Spleen (tissue), 11 donors: ENCODE measurements around the gene KISS1R. TPM values are rescaled to one million over a fixed set of nuclear protein-coding genes. Genes with fewer than 3 reads are reported as not detected.

Experiments used
- DNase-seq: peaks from one replicate; pipeline ENCODE4 v3.0.0-alpha.2; 2020
- H3K27ac ChIP-seq, 8 donors: fragments of 200-600 bp; sonication (generic) in 7 of 8; 1 replicate in 4 of 8; 2 replicates in 4 of 8; pipeline versions ENCODE4 v1.5.0 to v1.8.0; 2016 to 2021; ENCODE audit warnings: inconsistent platforms in 4 of 8, mild to moderate bottlenecking in 4 of 8, moderate library complexity in 1 of 8
- H3K27me3 ChIP-seq, 7 donors: fragments of 200-600 bp; sonication (generic) in 6 of 7; replicated peaks in 1 of 7; 1 replicate in 4 of 7; 2 replicates in 3 of 7; pipeline versions ENCODE4 v1.5.0 to v1.8.0; 2016 to 2021; ENCODE audit warnings: inconsistent platforms in 3 of 7, mild to moderate bottlenecking in 1 of 7
- H3K36me3 ChIP-seq, 6 donors: fragments of 200-600 bp; sonication (generic) in 5 of 6; 1 replicate in 4 of 6; 2 replicates in 2 of 6; pipeline versions ENCODE4 v1.5.0 to v1.8.0; 2016 to 2021; ENCODE audit warnings: inconsistent platforms in 2 of 6
- H3K4me1 ChIP-seq, 6 donors: fragments of 200-600 bp; sonication (generic) in 5 of 6; 1 replicate in 3 of 6; 2 replicates in 3 of 6; pipeline versions ENCODE4 v1.5.0 to v1.8.0; 2016 to 2021; ENCODE audit warnings: inconsistent platforms in 3 of 6
- H3K4me3 ChIP-seq, 8 donors: fragments of 200-600 bp; sonication (generic) in 7 of 8; 1 replicate in 4 of 8; 2 replicates in 4 of 8; pipeline versions ENCODE4 v1.5.0 to v1.8.0; 2016 to 2021; ENCODE audit warnings: inconsistent platforms in 4 of 8, mild to moderate bottlenecking in 4 of 8, moderate library complexity in 2 of 8
- H3K9me3 ChIP-seq, 8 donors: fragments of 200-600 bp; sonication (generic) in 7 of 8; 1 replicate in 4 of 8; 2 replicates in 4 of 8; pipeline versions ENCODE4 v1.5.0 to v1.8.0; 2016 to 2021; ENCODE audit warnings: inconsistent platforms in 4 of 8
- POLR2A ChIP-seq, 3 donors: fragments of 450-650 bp; IDR thresholded peaks; one replicate each; pipeline ENCODE4 v1.5.1; 2017; ENCODE audit warnings: antibody characterized with exemption in 3 of 3, mild to moderate bottlenecking in 1 of 3
- POLR2AphosphoS5 ChIP-seq, 3 donors: sonication (generic); formaldehyde crosslinking; IDR thresholded peaks; one replicate each; pipeline ENCODE4 v1.5.1; 2017; ENCODE audit warnings: antibody characterized with exemption in 3 of 3
- WGBS, 5 donors: extraction: QIAGEN DNeasy Blood & Tissue Kit in 3 of 5; methylation state at CpG; one replicate each; pipeline versions ENCODE4 v1.1.5 to v1.1.7; 2013 to 2018; 5-methylcytosine and 5-hydroxymethylcytosine counted together
- intact Hi-C: fragments of 100-400 bp; cut with DNase I; formaldehyde crosslinking; loops from one replicate; pipeline ENCODE4 v1.15.0; 2023; ENCODE audit warnings: low total_unique reads
- polyA plus RNA-seq, 3 donors: library from polyadenylated mRNA; stranded (reverse); fragments of 200-250 nt; gene quantifications; one replicate each; pipeline ENCODE4 v1.2.1, GENCODE V29; 2013
- total RNA-seq, 7 donors: library from RNA; depleted of rRNA in 3 of 7; stranded (reverse); fragments of >200 nt in 3 of 7; fragmentation: NEBNext Ultra II Directional in 4 of 7; extraction: Animal tissue kit (Norgen Biotek cat#: 25700) in 4 of 7; gene quantifications; one replicate each; pipeline versions ENCODE4 v1.1.0 to v1.2.1, GENCODE V29; 2016 to 2021
- TF ChIP-seq, protein P1 (sequence below), 11 experiments: fragments of 200-600 bp in 7 of 11; fragments of 450-650 bp in 4 of 11; sonication (generic) in 4 of 11; IDR thresholded peaks in 8 of 11; conservative IDR thresholded peaks in 3 of 11; 1 replicate in 7 of 11; 2 replicates in 4 of 11; pipeline versions ENCODE4 v1.4.0 to v1.8.0; 2016 to 2021; ENCODE audit warnings: antibody characterized with exemption in 11 of 11, inconsistent platforms in 4 of 11, mild to moderate bottlenecking in 1 of 11
- donor health status: healthy with polysubstance abuse.
- donor health status: DM: no; HTN: no; CAD: no; lungs with moderate emphysema.
- donor health status: DM: no; HTN: no; CAD: no.
- donor health status: Bipolar disorder and iron deficiency.
- donor health status: healthy.
- donor health status: DM: no; HTN: no; CAD: no.
- donor health status: DM: yes; HTN: yes; CAD: no.

Gene KISS1R
- total and polyA plus RNA-seq, 10 donors: 0.22 to 0.50 (median 0.35) TPM; not detected in 2

DNA sequence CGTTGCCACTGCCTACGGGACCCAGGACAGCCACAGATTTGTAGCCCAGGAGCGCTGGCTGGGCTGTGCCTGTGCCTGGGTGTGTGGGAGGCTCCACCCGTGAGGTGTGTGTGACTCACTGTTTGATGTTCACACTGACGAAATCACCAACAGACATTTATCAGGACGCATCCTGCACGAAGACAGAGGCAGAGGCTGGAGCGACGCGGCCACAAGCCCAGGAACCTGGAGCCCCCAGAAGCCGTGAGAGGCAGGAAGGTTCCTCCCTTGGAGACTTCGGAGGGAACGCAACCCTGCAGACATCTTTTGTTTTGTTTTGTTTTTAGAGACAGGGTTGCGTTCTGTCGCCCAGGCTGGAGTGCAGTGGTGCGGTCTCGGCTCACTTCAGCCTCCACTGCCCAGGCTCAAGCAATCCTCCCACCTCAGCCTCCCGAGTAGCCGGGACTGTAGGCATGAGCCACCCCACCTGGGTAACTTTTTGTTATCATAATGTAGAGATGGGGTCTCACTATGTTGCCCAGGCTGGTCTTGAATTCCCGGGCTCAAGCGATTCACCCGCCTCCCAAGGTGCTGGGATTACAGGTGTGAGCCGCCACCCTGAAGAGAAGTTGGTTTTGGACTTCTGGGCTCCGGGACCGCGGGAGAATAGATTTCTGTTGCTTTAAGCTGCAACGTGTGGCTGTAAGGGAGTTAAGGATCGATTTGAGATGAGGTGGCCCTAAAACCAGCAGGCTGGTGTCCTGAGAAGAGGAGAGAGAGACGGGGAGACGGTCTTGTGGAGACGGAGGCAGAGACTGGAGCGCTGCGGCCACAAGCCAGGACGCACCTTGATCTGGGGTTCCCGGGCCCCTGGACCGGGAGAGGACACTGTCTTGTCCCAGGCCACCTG, 42.1 kb downstream of the KISS1R start:
- no peaks in the 10 kb centered on the region for H3K9me3 ChIP-seq
- peaks cover 0 to 32% (median 8%) of the 10 kb centered on the region in 6 donors for H3K4me1 ChIP-seq
- H3K36me3 ChIP-seq: peaks cover 0 to 54% (median 6%) of the 10 kb centered on the region in 6 donors
- DNase-seq: no peak
- H3K4me3 ChIP-seq: no peak overlapping the region
- H3K27me3 ChIP-seq: no peaks in the 10 kb centered on the region
- intact Hi-C loops: no loop called here
- TF ChIP-seq POLR2AphosphoS5 (IDR thresholded peaks at IDR 0.05) (peak in 1 of 3 donors; percentile 17), POLR2A (IDR thresholded peaks at IDR 0.05) (no peak)
- 85 to 90% (median 87%) methylated on average over 32 to 36 of the region's 36 CpGs for WGBS, 5 donors
- H3K27ac ChIP-seq: no peak overlapping the region

DNA sequence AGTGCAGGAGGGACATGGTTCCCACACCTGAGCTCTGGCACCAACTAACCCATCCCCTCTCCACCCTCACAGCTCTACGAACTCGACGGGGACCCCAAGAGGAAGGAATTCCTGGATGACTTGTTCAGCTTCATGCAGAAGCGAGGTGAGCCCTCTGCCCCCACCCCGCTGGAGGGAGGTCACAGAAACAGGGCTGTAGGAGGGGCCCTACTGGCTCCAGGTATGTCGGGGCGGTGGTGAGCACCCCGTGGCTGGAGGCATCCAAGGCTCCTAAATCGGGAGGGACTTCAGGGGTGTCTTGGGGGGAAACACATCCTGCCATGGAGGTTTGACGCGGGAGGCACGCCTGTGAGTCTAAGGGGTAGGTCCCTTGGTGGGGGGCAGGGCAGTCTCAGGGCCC, 42.9 kb downstream of the KISS1R start:
- Histone ChIP-seq H3K27ac (no peak overlapping the region), H3K4me1 (peaks cover 0 to 23% (median 5%) of the 10 kb centered on the region in 6 donors), H3K36me3 (peaks cover 0 to 62% (median 14%) of the 10 kb centered on the region in 6 donors), H3K9me3 (no peaks in the 10 kb centered on the region), H3K27me3 (no peaks in the 10 kb centered on the region), H3K4me3 (no peak overlapping the region)
- TF ChIP-seq POLR2A (IDR thresholded peaks at IDR 0.05) (no peak), POLR2AphosphoS5 (IDR thresholded peaks at IDR 0.05) (no peak)
- TF ChIP-seq, protein P1, sequence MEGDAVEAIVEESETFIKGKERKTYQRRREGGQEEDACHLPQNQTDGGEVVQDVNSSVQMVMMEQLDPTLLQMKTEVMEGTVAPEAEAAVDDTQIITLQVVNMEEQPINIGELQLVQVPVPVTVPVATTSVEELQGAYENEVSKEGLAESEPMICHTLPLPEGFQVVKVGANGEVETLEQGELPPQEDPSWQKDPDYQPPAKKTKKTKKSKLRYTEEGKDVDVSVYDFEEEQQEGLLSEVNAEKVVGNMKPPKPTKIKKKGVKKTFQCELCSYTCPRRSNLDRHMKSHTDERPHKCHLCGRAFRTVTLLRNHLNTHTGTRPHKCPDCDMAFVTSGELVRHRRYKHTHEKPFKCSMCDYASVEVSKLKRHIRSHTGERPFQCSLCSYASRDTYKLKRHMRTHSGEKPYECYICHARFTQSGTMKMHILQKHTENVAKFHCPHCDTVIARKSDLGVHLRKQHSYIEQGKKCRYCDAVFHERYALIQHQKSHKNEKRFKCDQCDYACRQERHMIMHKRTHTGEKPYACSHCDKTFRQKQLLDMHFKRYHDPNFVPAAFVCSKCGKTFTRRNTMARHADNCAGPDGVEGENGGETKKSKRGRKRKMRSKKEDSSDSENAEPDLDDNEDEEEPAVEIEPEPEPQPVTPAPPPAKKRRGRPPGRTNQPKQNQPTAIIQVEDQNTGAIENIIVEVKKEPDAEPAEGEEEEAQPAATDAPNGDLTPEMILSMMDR (IDR thresholded peaks at IDR 0.05 in 8 of 11, conservative IDR thresholded peaks at IDR 0.05 in 3 of 11): no peak
- 61 to 78% (median 69%) methylated on average over 9 to 12 of the region's 12 CpGs for WGBS, 5 donors
- no peak for DNase-seq
- intact Hi-C loops: no loop called here

DNA sequence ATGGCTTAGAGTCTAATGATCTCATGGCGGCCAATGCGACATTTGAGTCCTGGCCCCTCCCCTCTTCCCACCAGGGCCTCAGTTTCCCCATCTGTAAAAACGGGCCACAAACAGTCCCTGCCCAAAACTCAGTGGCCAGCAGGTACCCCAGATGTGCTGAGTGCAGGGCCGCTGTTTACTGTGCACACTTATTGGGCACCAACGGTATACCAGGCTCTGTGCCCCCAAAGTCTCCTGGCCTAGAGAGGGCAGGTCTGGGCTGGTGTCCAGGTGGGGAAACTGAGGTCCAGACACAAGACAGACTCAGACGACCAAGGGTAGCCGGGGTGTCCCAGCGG, 43.4 kb downstream of the KISS1R start:
- H3K27me3 ChIP-seq: no peaks in the 10 kb centered on the region
- H3K4me3 ChIP-seq: no peak overlapping the region
- no peak overlapping the region for H3K27ac ChIP-seq
- H3K4me1 ChIP-seq: peaks cover 0 to 18% (median 3%) of the 10 kb centered on the region in 6 donors
- no peak for DNase-seq
- intact Hi-C loops: no loop called here
- 74 to 89% (median 81%) methylated on average over 5 to 8 of the region's 8 CpGs for WGBS, 5 donors
- H3K9me3 ChIP-seq: no peaks in the 10 kb centered on the region
- TF ChIP-seq POLR2AphosphoS5 (IDR thresholded peaks at IDR 0.05) (no peak), POLR2A (IDR thresholded peaks at IDR 0.05) (no peak)
- TF ChIP-seq, protein P1 (IDR thresholded peaks at IDR 0.05 in 8 of 11, conservative IDR thresholded peaks at IDR 0.05 in 3 of 11): no peak
- peaks cover 0 to 68% (median 19%) of the 10 kb centered on the region in 6 donors for H3K36me3 ChIP-seq

DNA sequence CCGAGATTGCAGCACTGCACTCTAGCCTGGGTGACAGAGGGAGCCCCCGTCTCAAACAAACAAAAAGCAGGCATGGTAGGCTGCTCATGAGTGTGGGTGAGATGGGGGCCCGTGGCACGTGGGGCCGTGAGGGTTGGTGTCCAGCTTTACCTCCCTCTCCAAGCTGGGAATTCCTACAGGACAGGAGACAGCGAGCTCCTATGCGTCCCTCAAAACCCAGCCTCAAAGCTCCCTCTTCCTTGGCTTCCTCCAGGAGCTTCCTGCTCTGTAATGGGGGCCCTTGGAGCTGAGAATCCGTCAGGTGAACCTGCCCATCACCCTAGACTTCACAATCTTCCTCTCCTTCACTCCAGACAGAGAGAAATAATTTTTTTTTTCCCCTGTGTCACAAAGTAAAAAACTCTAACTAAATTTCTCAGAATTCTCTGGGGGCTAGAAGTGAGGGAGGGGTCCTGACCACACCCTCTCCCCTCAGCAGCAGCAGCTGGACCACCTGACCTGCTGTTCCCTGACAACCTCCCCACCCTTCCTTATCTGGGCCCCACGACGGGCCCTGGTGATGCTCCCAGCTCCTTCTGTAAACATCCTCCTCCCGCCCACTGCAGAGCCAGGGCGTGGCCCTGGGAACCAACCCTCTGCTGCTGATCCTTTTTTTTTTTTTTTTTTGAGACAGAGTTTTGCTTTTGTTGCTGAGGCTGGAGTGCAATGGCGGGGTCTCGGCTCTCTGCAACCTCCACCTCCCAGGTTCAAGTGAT, 44.9 kb downstream of the KISS1R start:
- Histone ChIP-seq H3K4me3 (no peak overlapping the region), H3K36me3 (peaks cover 0 to 82% (median 30%) of the 10 kb centered on the region in 6 donors), H3K9me3 (peaks cover 0 to 6% (median 0%) of the 10 kb centered on the region in 8 donors), H3K27me3 (no peaks in the 10 kb centered on the region), H3K27ac (no peak overlapping the region), H3K4me1 (peaks cover 0 to 3% (median 0%) of the 10 kb centered on the region in 6 donors)
- DNase-seq: no peak
- TF ChIP-seq POLR2A (IDR thresholded peaks at IDR 0.05) (no peak), POLR2AphosphoS5 (IDR thresholded peaks at IDR 0.05) (no peak)
- TF ChIP-seq, protein P1 (IDR thresholded peaks at IDR 0.05 in 8 of 11, conservative IDR thresholded peaks at IDR 0.05 in 3 of 11): no peak
- 77 to 87% (median 82%) methylated on average over 13 to 14 of the region's 14 CpGs for WGBS, 5 donors
- intact Hi-C loops: no loop called here
